Endothelial cell of umbilical vein (primary cell): ENCODE measurements around the gene SLC8A1. TPM values are rescaled to one million over a fixed set of nuclear protein-coding genes. Genes with fewer than 3 reads are reported as not detected.

Source experiments
- BruUV-seq: library from RNA; stranded (reverse); fragments of 400-500 nt; replicated peaks from 2 replicates; lab custom pipeline; 2021; lab: Mats Ljungman, UMichigan
- CTCF ChIA-PET: fragments of 300-600, 350-600 bp; sonication (Branson Sonifier 250); formaldehyde crosslinking; loops from one replicate; lab custom pipeline; 2021; ENCODE audit warnings: antibody characterized with exemption, inconsistent platforms; lab: Charles Lee
- POLR2A ChIA-PET: fragments of 300-600, 350-600 bp; sonication (Branson Sonifier 250); formaldehyde crosslinking; loops from one replicate; lab custom pipeline; 2021; ENCODE audit warnings: antibody characterized with exemption, inconsistent platforms; lab: Charles Lee
- DNase-seq: peaks from one replicate; pipeline ENCODE4 v3.0.0-alpha.2; 2011; ENCODE audit warnings: low read depth, low spot score
- FAIRE-seq: peaks from 2 replicates; lab custom pipeline; 2011; peaks lifted over from hg19 to GRCh38; lab: Jason Lieb, UNC
- H2AFZ ChIP-seq: 2 replicates; pipeline ENCODE4 v1.6.0; 2012; ENCODE audit warnings: low read depth, low read length, control low read depth, inconsistent platforms
- H3K27ac ChIP-seq: 2 replicates; pipeline ENCODE4 v1.5.1; 2011; ENCODE audit warnings: low read depth, mild to moderate bottlenecking, control low read depth, low read length, moderate library complexity; ENCODE audit not compliant: insufficient read depth
- H3K27me3 ChIP-seq, 2 experiments: 2 replicates each; pipeline versions ENCODE4 v1.6.0 to v1.6.1; 2011; ENCODE audit warnings: low read length in 2 of 2, mixed read lengths in 1 of 2; ENCODE audit not compliant: control insufficient read depth in 2 of 2, insufficient read depth in 2 of 2
- H3K36me3 ChIP-seq, 2 experiments: 2 replicates in 1 of 2; 3 replicates in 1 of 2; pipeline ENCODE4 v1.5.1; 2011; ENCODE audit warnings: low read length in 2 of 2, mild to moderate bottlenecking in 1 of 2, moderate library complexity in 1 of 2; ENCODE audit not compliant: control insufficient read depth in 2 of 2, insufficient read depth in 2 of 2; ENCODE audit errors: extremely low read depth in 1 of 2
- H3K4me1 ChIP-seq: 3 replicates; pipeline ENCODE4 v1.5.1; 2011; ENCODE audit warnings: mild to moderate bottlenecking, low read length; ENCODE audit not compliant: control insufficient read depth, insufficient read depth; ENCODE audit errors: extremely low read depth
- H3K4me2 ChIP-seq: 2 replicates; pipeline ENCODE4 v1.6.1; 2011; ENCODE audit warnings: low read length, control low read depth, mixed read lengths; ENCODE audit not compliant: insufficient read depth
- H3K4me3 ChIP-seq, 3 experiments: fragments of 200-600 bp in 1 of 3; sonication (generic), shearing (Covaris generic) in 1 of 3; replicated peaks in 1 of 3; 2 replicates each; pipeline ENCODE4 v1.5.1; 2011 to 2016; ENCODE audit warnings: control low read depth in 3 of 3, low read length in 3 of 3, mild to moderate bottlenecking in 2 of 3, inconsistent platforms in 1 of 3, low read depth in 1 of 3, moderate library complexity in 1 of 3; ENCODE audit not compliant: insufficient read depth in 1 of 3
- H3K79me2 ChIP-seq: 2 replicates; pipeline ENCODE4 v1.6.0; 2012; ENCODE audit warnings: low read length, inconsistent platforms; ENCODE audit not compliant: control insufficient read depth, insufficient read depth
- H3K9ac ChIP-seq: replicated peaks from 2 replicates; pipeline ENCODE3; 2011; ENCODE audit warnings: low read length, control low read depth; ENCODE audit not compliant: insufficient read depth; ENCODE audit errors: extremely low read depth
- H3K9me1 ChIP-seq: replicated peaks from 3 replicates; pipeline ENCODE4 v1.6.0; 2011; ENCODE audit warnings: mild to moderate bottlenecking, low read length; ENCODE audit not compliant: control insufficient read depth, insufficient read depth; ENCODE audit errors: extremely low read depth
- H3K9me3 ChIP-seq: replicated peaks from 2 replicates; pipeline ENCODE4 v1.5.1; 2012; ENCODE audit warnings: low read length, inconsistent platforms; ENCODE audit not compliant: control insufficient read depth, insufficient read depth
- H4K20me1 ChIP-seq: replicated peaks from 2 replicates; pipeline ENCODE3; 2011; ENCODE audit warnings: mild to moderate bottlenecking, low read length; ENCODE audit not compliant: control insufficient read depth, insufficient read depth; ENCODE audit errors: extremely low read depth
- EZH2 ChIP-seq: IDR thresholded peaks from 2 replicates; pipeline ENCODE4 v1.6.1; 2012; ENCODE audit warnings: borderline replicate concordance, low read depth, mild to moderate bottlenecking, moderate library complexity, low read length, inconsistent platforms; ENCODE audit not compliant: severe bottlenecking
- FOS ChIP-seq: IDR thresholded peaks from 2 replicates; pipeline ENCODE4 v1.6.1; 2011; ENCODE audit warnings: mild to moderate bottlenecking, low read length, moderate library complexity, borderline replicate concordance; ENCODE audit not compliant: insufficient read depth
- GATA2 ChIP-seq: IDR thresholded peaks from 2 replicates; pipeline ENCODE4 v1.7.0; 2011; ENCODE audit warnings: low read depth, mild to moderate bottlenecking, moderate library complexity, mixed read lengths, low read length; ENCODE audit not compliant: insufficient read length, insufficient read depth
- JUN ChIP-seq: IDR thresholded peaks from 2 replicates; pipeline ENCODE4 v1.6.1; 2011; ENCODE audit warnings: borderline replicate concordance, low read depth; ENCODE audit not compliant: insufficient read length, insufficient read depth
- MAX ChIP-seq: IDR thresholded peaks from 2 replicates; pipeline ENCODE4 v1.6.1; 2011; ENCODE audit not compliant: insufficient read depth, insufficient read length
- MYC ChIP-seq: IDR thresholded peaks from one replicate; pipeline ENCODE4 v1.6.1; 2011; ENCODE audit warnings: mild to moderate bottlenecking, low read depth, low read length
- POLR2A ChIP-seq: IDR thresholded peaks from 2 replicates; pipeline ENCODE4 v1.6.1; 2012; ENCODE audit warnings: low read depth, mild to moderate bottlenecking, control low read depth, low read length
- POLR2AphosphoS5 ChIP-seq: IDR thresholded peaks from 2 replicates; pipeline ENCODE4 v1.6.1; 2012; ENCODE audit warnings: low read depth, mild to moderate bottlenecking, control low read depth, low read length, moderate library complexity; ENCODE audit not compliant: insufficient read depth
- dilution Hi-C: fragments of 300-500 bp; cut with MboI; formaldehyde crosslinking; loops from one replicate; pipeline ENCODE4 v1.15.0; 2019; ENCODE audit warnings: low sequenced_read_pairs; ENCODE audit not compliant: extremely low pct_ligation_motif_present
- intact Hi-C: fragments of 100-400 bp; cut with micrococcal nuclease; formaldehyde crosslinking; loops from one replicate; pipeline ENCODE4 v1.10.0; 2022
- polyA plus RNA-seq, 4 experiments: library from polyadenylated mRNA; depleted of rRNA in 3 of 4; stranded (reverse) in 3 of 4; unstranded in 1 of 4; fragments of >200 nt; gene quantifications; 2 replicates each; pipeline versions ENCODE4 v1.2.1 to v1.2.3, GENCODE V29; 2011 to 2012; ENCODE audit warnings: missing spikeins in 1 of 4
- total RNA-seq: library from RNA; stranded (reverse); gene quantifications from 2 replicates; pipeline ENCODE4 v1.2.3, GENCODE V29; 2021
- TF ChIP-seq, protein P1 (sequence below), 2 donors: IDR thresholded peaks; 1 replicate in 1 of 2; 2 replicates in 1 of 2; pipeline ENCODE4 v1.5.1; 2011; ENCODE audit warnings: low read length in 2 of 2, mild to moderate bottlenecking in 2 of 2, moderate library complexity in 2 of 2, control low read depth in 1 of 2, inconsistent platforms in 1 of 2, low read depth in 1 of 2; ENCODE audit not compliant: insufficient read depth in 1 of 2; ENCODE audit errors: extremely low read depth in 1 of 2

SLC8A1 gene
- total and polyA plus RNA-seq, 2 donors (not counting 3 experiments of a cell fraction or from before 2014, with no cell fraction given), result 0.19 to 1.8 TPM

- H3K4me1 ChIP-seq, result no peaks in the 10 kb centered on the region
- no peak overlapping the region for H3K4me2 ChIP-seq
- H3K9me1 ChIP-seq, result no peaks in the 10 kb centered on the region
- dilution Hi-C loops, result no loop called here
- no TSS peak for BruUV-seq
- H2AFZ ChIP-seq, result no peak overlapping the region
- no peak overlapping the region for H3K4me3 ChIP-seq
- ChIA-PET POLR2A (no interaction called here), CTCF (no interaction called here)
- H4K20me1 ChIP-seq, result no peaks in the 10 kb centered on the region
- H3K36me3 ChIP-seq, result no peaks in the 10 kb centered on the region
- DNase-seq (no peak), FAIRE-seq (no peak)
- intact Hi-C loops, result no loop called here
- TF ChIP-seq POLR2A, result no peak
- no peak for TF ChIP-seq EZH2
- TF ChIP-seq MYC, result no peak
- no peak for TF ChIP-seq MAX
- TF ChIP-seq, protein P1, sequence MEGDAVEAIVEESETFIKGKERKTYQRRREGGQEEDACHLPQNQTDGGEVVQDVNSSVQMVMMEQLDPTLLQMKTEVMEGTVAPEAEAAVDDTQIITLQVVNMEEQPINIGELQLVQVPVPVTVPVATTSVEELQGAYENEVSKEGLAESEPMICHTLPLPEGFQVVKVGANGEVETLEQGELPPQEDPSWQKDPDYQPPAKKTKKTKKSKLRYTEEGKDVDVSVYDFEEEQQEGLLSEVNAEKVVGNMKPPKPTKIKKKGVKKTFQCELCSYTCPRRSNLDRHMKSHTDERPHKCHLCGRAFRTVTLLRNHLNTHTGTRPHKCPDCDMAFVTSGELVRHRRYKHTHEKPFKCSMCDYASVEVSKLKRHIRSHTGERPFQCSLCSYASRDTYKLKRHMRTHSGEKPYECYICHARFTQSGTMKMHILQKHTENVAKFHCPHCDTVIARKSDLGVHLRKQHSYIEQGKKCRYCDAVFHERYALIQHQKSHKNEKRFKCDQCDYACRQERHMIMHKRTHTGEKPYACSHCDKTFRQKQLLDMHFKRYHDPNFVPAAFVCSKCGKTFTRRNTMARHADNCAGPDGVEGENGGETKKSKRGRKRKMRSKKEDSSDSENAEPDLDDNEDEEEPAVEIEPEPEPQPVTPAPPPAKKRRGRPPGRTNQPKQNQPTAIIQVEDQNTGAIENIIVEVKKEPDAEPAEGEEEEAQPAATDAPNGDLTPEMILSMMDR (IDR thresholded peaks at IDR 0.05; ENCODE audit: extremely low read depth in 1 of 2, insufficient read depth in 1 of 2, low read depth in 1 of 2, low read length in 2 of 2), result no peak
- TF ChIP-seq FOS, result no peak
- no peak for TF ChIP-seq JUN
- TF ChIP-seq POLR2AphosphoS5, result no peak
- TF ChIP-seq GATA2, result no peak
- H3K79me2 ChIP-seq, result no peaks in the 10 kb centered on the region
- no peak overlapping the region for H3K9ac ChIP-seq
- no peaks in the 10 kb centered on the region for H3K9me3 ChIP-seq
- no peaks in the 10 kb centered on the region for H3K27me3 ChIP-seq
- H3K27ac ChIP-seq, result no peak overlapping the region
Measured at GRCh38 chr2:40287195-40287594, 164.7 kb downstream of the SLC8A1 start.
